IMR-90 (cell line): ENCODE results near the gene NTF3. TPM values are rescaled to one million over a fixed set of nuclear protein-coding genes. Genes with fewer than 3 reads are reported as not detected.

Source experiments
- ATAC-seq: fragments of 200-7000 bp; cut with Tn5 transposase; 2 replicates; pipeline ENCODE4 v1.9.1; 2020; ENCODE audit warnings: low read depth, mild to moderate bottlenecking, moderate library complexity
- BruUV-seq: library from RNA; stranded (reverse); fragments of 400-500 nt; replicated peaks from 2 replicates; lab custom pipeline; 2021; lab: Mats Ljungman, UMichigan
- CTCF ChIA-PET: fragments of 300-600 bp; formaldehyde crosslinking; extraction: SDS; loops from one replicate; lab custom pipeline; 2021; ENCODE audit warnings: antibody characterized with exemption; lab: Yijun Ruan, JAX
- POLR2A ChIA-PET: fragments of 300-600 bp; sonication (Branson Sonifier 250); formaldehyde crosslinking; loops from one replicate; lab custom pipeline; 2022; ENCODE audit warnings: antibody characterized with exemption; ENCODE audit not compliant: unreplicated experiment; lab: Charles Lee
- DNase-seq: peaks from one replicate; pipeline ENCODE4 v3.0.0; 2013
- H2AFZ ChIP-seq: replicated peaks from 2 replicates; pipeline ENCODE3; 2013; ENCODE audit warnings: low read length, mild to moderate bottlenecking; ENCODE audit not compliant: poor library complexity
- H2AK5ac ChIP-seq: 2 replicates; pipeline ENCODE4 v1.6.1; 2013; ENCODE audit warnings: low read depth, low read length, inconsistent platforms
- H2AK9ac ChIP-seq: replicated peaks from 2 replicates; pipeline ENCODE3; 2013; ENCODE audit warnings: mild to moderate bottlenecking, low read depth, low read length, moderate library complexity; ENCODE audit not compliant: poor library complexity
- H2BK120ac ChIP-seq: 2 replicates; pipeline ENCODE4 v1.6.1; 2013; ENCODE audit warnings: low read depth, low read length, inconsistent platforms
- H2BK15ac ChIP-seq: 3 replicates; pipeline ENCODE4 v1.6.1; 2013; ENCODE audit warnings: low read depth, low read length, inconsistent platforms
- H2BK20ac ChIP-seq: 2 replicates; pipeline ENCODE4 v1.6.1; 2013; ENCODE audit warnings: low read depth, mild to moderate bottlenecking, inconsistent platforms, low read length, moderate library complexity
- H2BK5ac ChIP-seq: 2 replicates; pipeline ENCODE4 v1.6.1; 2013; ENCODE audit warnings: mild to moderate bottlenecking, low read depth, low read length, inconsistent platforms; ENCODE audit not compliant: poor library complexity, severe bottlenecking
- H3K14ac ChIP-seq: replicated peaks from 2 replicates; pipeline ENCODE4 v1.6.1; 2013; ENCODE audit warnings: low read depth, low read length, inconsistent platforms
- H3K18ac ChIP-seq: 2 replicates; pipeline ENCODE4 v1.6.1; 2013; ENCODE audit warnings: low read depth, low read length, control low read depth
- H3K23ac ChIP-seq: 2 replicates; pipeline ENCODE4 v1.6.1; 2013; ENCODE audit warnings: low read depth, low read length, inconsistent platforms
- H3K27ac ChIP-seq: 2 replicates; pipeline ENCODE4 v1.5.1; 2013; ENCODE audit warnings: mild to moderate bottlenecking, control low read depth, low read length; ENCODE audit not compliant: insufficient read depth
- H3K27me3 ChIP-seq: 2 replicates; pipeline ENCODE4 v1.6.1; 2013; ENCODE audit warnings: low read length; ENCODE audit not compliant: control insufficient read depth, insufficient read depth
- H3K36me3 ChIP-seq: 2 replicates; pipeline ENCODE4 v1.6.1; 2013; ENCODE audit warnings: low read length, mixed read lengths; ENCODE audit not compliant: control insufficient read depth, insufficient read depth
- H3K4ac ChIP-seq: 2 replicates; pipeline ENCODE4 v1.6.1; 2013; ENCODE audit warnings: low read depth, low read length, inconsistent platforms
- H3K4me1 ChIP-seq: 2 replicates; pipeline ENCODE4 v1.6.1; 2013; ENCODE audit warnings: low read length, mixed read lengths; ENCODE audit not compliant: control insufficient read depth, insufficient read depth
- H3K4me2 ChIP-seq: 2 replicates; pipeline ENCODE4 v1.6.1; 2013; ENCODE audit warnings: low read depth, mild to moderate bottlenecking, control low read depth, low read length, moderate library complexity
- H3K4me3 ChIP-seq: 2 replicates; pipeline ENCODE4 v1.5.1; 2013; ENCODE audit warnings: low read depth, mild to moderate bottlenecking, control low read depth, low read length, moderate library complexity; ENCODE audit not compliant: insufficient read depth
- H3K56ac ChIP-seq: 2 replicates; pipeline ENCODE4 v1.6.1; 2013; ENCODE audit warnings: low read length, inconsistent platforms; ENCODE audit not compliant: insufficient read depth; ENCODE audit errors: extremely low read depth
- H3K79me1 ChIP-seq, 2 experiments: 2 replicates each; pipeline ENCODE4 v1.6.1; 2013; ENCODE audit warnings: low read length in 2 of 2, inconsistent platforms in 1 of 2, low read depth in 1 of 2
- H3K9ac ChIP-seq: 2 replicates; pipeline ENCODE4 v1.6.1; 2013; ENCODE audit warnings: low read depth, low read length, control low read depth
- H3K9me1 ChIP-seq: 2 replicates; pipeline ENCODE4 v1.6.1; 2013; ENCODE audit warnings: low read length, inconsistent platforms; ENCODE audit not compliant: insufficient read depth
- H3K9me3 ChIP-seq: 2 replicates; pipeline ENCODE4 v1.6.1; 2013; ENCODE audit warnings: low read length; ENCODE audit not compliant: control insufficient read depth, insufficient read depth
- H4K20me1 ChIP-seq: 2 replicates; pipeline ENCODE4 v1.6.1; 2013; ENCODE audit warnings: low read length, inconsistent platforms; ENCODE audit not compliant: insufficient read depth
- H4K5ac ChIP-seq: 2 replicates; pipeline ENCODE4 v1.6.1; 2013; ENCODE audit warnings: mild to moderate bottlenecking, low read depth, low read length, control low read depth
- H4K8ac ChIP-seq, 2 experiments: 2 replicates each; pipeline ENCODE4 v1.6.1; 2013; ENCODE audit warnings: low read depth in 2 of 2, low read length in 2 of 2, control low read depth in 1 of 2, inconsistent platforms in 1 of 2
- H4K91ac ChIP-seq: 2 replicates; pipeline ENCODE4 v1.6.1; 2013; ENCODE audit warnings: low read depth, low read length, inconsistent platforms; ENCODE audit not compliant: insufficient read depth
- BHLHE40 ChIP-seq: fragments of 150-350 bp; IDR thresholded peaks from 2 replicates; pipeline ENCODE4 v1.6.1; 2016; ENCODE audit warnings: mild to moderate bottlenecking, low read depth, low read length
- CEBPB ChIP-seq: IDR thresholded peaks from 2 replicates; pipeline ENCODE4 v1.6.1; 2012; ENCODE audit warnings: low read depth, low read length, improper control_type of control experiment
- FOS ChIP-seq: fragments of 150-350 bp; IDR thresholded peaks from 2 replicates; pipeline ENCODE4 v1.6.1; 2016; ENCODE audit warnings: low read depth, low read length
- MAFK ChIP-seq: IDR thresholded peaks from 2 replicates; pipeline ENCODE4 v1.6.1; 2012; ENCODE audit warnings: low read depth, low read length, improper control_type of control experiment
- MAZ ChIP-seq: IDR thresholded peaks from 2 replicates; pipeline ENCODE4 v1.6.1; 2012; ENCODE audit warnings: low read depth, mild to moderate bottlenecking, low read length, improper control_type of control experiment, moderate library complexity, borderline replicate concordance
- MXI1 ChIP-seq: IDR thresholded peaks from 2 replicates; pipeline ENCODE4 v1.6.1; 2012; ENCODE audit warnings: low read depth, mild to moderate bottlenecking, low read length, moderate library complexity, borderline replicate concordance
- POLR2A ChIP-seq: IDR thresholded peaks from 2 replicates; pipeline ENCODE4 v1.6.1; 2012; ENCODE audit warnings: mild to moderate bottlenecking, low read depth, low read length
- RAD21 ChIP-seq: IDR thresholded peaks from 2 replicates; pipeline ENCODE4 v1.6.1; 2012; ENCODE audit warnings: low read length, improper control_type of control experiment
- RCOR1 ChIP-seq: IDR thresholded peaks from 2 replicates; pipeline ENCODE4 v1.6.1; 2012; ENCODE audit warnings: mild to moderate bottlenecking, low read length, improper control_type of control experiment; ENCODE audit not compliant: insufficient replicate concordance
- RFX5 ChIP-seq: IDR thresholded peaks from 2 replicates; pipeline ENCODE4 v1.8.0; 2012; ENCODE audit warnings: low read depth, mild to moderate bottlenecking, low read length, moderate library complexity
- SMC3 ChIP-seq: fragments of 150-350 bp; IDR thresholded peaks from 2 replicates; pipeline ENCODE4 v1.6.1; 2016; ENCODE audit warnings: low read depth, mild to moderate bottlenecking, antibody characterized with exemption, low read length, moderate library complexity
- USF2 ChIP-seq: fragments of 150-350 bp; IDR thresholded peaks from 2 replicates; pipeline ENCODE4 v1.6.1; 2017; ENCODE audit warnings: mild to moderate bottlenecking, antibody characterized with exemption, low read length, low read depth
- WGBS, 2 experiments: methylation state at CpG; one replicate each; pipeline versions ENCODE4 v1.1.5 to v1.1.7; 2013; ENCODE audit warnings: missing lambda C conversion rate in 2 of 2; ENCODE audit not compliant: insufficient read length in 1 of 2; ENCODE audit errors: extremely low coverage in 2 of 2; 5-methylcytosine and 5-hydroxymethylcytosine counted together
- dilution Hi-C: fragments of 300-500 bp; cut with HindIII; formaldehyde crosslinking; loops from one replicate; pipeline ENCODE4 v1.14.3; 2018; ENCODE audit warnings: low sequenced_read_pairs; ENCODE audit not compliant: unreplicated experiment
- in situ Hi-C: fragments of 300-500 bp; cut with MboI; formaldehyde crosslinking; loops from 3 replicates; pipeline ENCODE4 v1.14.3; 2019; ENCODE audit warnings: low sequenced_read_pairs, inconsistent platforms, mixed read lengths
- intact Hi-C: fragments of 100-400 bp; cut with micrococcal nuclease; formaldehyde crosslinking; loops from 2 replicates; pipeline ENCODE4 v1.10.0; 2022
- polyA plus RNA-seq, 3 experiments: library from polyadenylated mRNA; depleted of rRNA; stranded (reverse); fragments of >200 nt; gene quantifications; 2 replicates each; pipeline ENCODE4 v1.2.3, GENCODE V29; 2012; ENCODE audit warnings: low replicate concordance in 1 of 3
- total RNA-seq: library from RNA; depleted of rRNA; stranded (reverse); fragments of >200 nt; gene quantifications from 2 replicates; pipeline ENCODE4 v1.2.3, GENCODE V29; 2012
- TF ChIP-seq, protein P1 (sequence below): conservative IDR thresholded peaks from 2 replicates; pipeline ENCODE4 v1.5.1; 2012; ENCODE audit warnings: mild to moderate bottlenecking, low read depth, low read length, improper control_type of control experiment

The NTF3 gene
- total and polyA plus RNA-seq, 2 of the 4 experiments (the other 2 are of a cell fraction) = 12.2 to 32.4 TPM

DNA sequence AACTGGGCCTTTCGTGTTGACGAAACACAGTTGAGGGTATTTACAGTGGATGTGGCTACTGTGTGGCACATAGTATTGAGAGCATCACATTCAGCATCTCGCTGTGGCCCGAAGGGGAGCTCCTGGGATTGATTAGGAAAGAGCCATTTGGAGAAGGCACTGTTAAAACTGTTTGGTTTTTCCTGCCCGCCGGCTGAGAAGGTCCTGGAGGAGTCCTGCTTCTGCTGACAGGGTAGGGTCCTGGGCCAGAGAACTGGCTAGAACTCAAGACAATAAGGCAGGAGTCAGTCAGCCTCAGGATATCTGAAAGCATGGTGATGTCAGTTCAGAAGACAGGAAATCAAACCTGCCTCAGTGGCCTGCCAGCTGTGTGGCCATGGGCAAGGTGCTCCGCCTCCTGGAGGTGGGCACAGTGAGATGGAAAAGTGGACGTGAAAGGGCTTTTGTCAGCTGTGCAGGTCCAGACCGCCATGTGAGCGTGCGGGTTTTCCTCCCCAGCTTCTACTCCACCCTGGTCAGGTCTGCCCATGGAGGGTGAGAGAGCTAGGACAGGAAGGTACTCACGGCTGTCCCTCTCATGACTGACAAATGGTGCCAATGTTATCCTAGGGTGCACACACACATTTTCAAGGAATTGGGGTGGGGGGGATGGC is 92.3 kb downstream of the NTF3 start:
- 0 out of 2 replicates have a peak, but pooled peaks cover 10% of the 10 kb centered on the region for H3K9me1 ChIP-seq
- H3K27ac ChIP-seq = no peak overlapping the region
- no peak overlapping the region for H3K4me2 ChIP-seq
- H2AFZ ChIP-seq = no peak overlapping the region
- H2BK20ac ChIP-seq = no peak overlapping the region
- H3K9me3 ChIP-seq = no peaks in the 10 kb centered on the region
- TF ChIP-seq MAFK (no peak), RAD21 (no peak), CEBPB (no peak), FOS (no peak), MXI1 (no peak), RCOR1 (no peak), BHLHE40 (no peak), MAZ (no peak), RFX5 (no peak), POLR2A (no peak), SMC3 (no peak), USF2 (no peak)
- TF ChIP-seq, protein P1, sequence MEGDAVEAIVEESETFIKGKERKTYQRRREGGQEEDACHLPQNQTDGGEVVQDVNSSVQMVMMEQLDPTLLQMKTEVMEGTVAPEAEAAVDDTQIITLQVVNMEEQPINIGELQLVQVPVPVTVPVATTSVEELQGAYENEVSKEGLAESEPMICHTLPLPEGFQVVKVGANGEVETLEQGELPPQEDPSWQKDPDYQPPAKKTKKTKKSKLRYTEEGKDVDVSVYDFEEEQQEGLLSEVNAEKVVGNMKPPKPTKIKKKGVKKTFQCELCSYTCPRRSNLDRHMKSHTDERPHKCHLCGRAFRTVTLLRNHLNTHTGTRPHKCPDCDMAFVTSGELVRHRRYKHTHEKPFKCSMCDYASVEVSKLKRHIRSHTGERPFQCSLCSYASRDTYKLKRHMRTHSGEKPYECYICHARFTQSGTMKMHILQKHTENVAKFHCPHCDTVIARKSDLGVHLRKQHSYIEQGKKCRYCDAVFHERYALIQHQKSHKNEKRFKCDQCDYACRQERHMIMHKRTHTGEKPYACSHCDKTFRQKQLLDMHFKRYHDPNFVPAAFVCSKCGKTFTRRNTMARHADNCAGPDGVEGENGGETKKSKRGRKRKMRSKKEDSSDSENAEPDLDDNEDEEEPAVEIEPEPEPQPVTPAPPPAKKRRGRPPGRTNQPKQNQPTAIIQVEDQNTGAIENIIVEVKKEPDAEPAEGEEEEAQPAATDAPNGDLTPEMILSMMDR = no peak
- ATAC-seq = no peak
- no peak overlapping the region for H2BK5ac ChIP-seq
- no peak overlapping the region for H2AK5ac ChIP-seq
- CTCF ChIA-PET = interaction anchor here (1.1 kb wide), 1 partner anchor 27 kb away, joined by 3 read pairs; no protein-coding TSS in a partner anchor
- no peak overlapping the region for H4K5ac ChIP-seq
- no peak overlapping the region for H3K14ac ChIP-seq
- no peak overlapping the region for H3K4me3 ChIP-seq
- no TSS peak for BruUV-seq
- no peak overlapping the region for H3K18ac ChIP-seq
- H3K27me3 ChIP-seq = no peaks in the 10 kb centered on the region
- dilution Hi-C loops = no loop called here
- no peaks in the 10 kb centered on the region for H3K36me3 ChIP-seq
- no peak overlapping the region for H2BK15ac ChIP-seq
- H4K8ac ChIP-seq = no peak overlapping the region
- H4K91ac ChIP-seq = no peak overlapping the region
- DNase-seq = no peak
- POLR2A ChIA-PET = no interaction called here
- peak overlapping the region; percentile 69 for H2AK9ac ChIP-seq
- no peaks in the 10 kb centered on the region for H3K79me1 ChIP-seq
- no peak overlapping the region for H3K9ac ChIP-seq
- intact Hi-C loops = no loop called here
- no peaks in the 10 kb centered on the region for H3K4me1 ChIP-seq
- in situ Hi-C loops = no loop called here
- WGBS, 2 experiments = 96% methylated on average over 6 of the region's 12 CpGs; no CpG with 5 or more reads in 1 of the 2 experiments
- no peak overlapping the region for H2BK120ac ChIP-seq
- H3K4ac ChIP-seq = no peak overlapping the region
- H4K20me1 ChIP-seq = no peaks in the 10 kb centered on the region
- no peak overlapping the region for H3K56ac ChIP-seq
- no peak overlapping the region for H3K23ac ChIP-seq
